HG03521 (cell line): ENCODE measurements around the gene RFX1.
"Not testable (repeated sequence)": the region's sequence is repeated elsewhere in the genome, so short reads cannot be mapped to it uniquely, and the experiment has no call there.

Experiments
- ATAC-seq: cut with Tn5 transposase; IDR thresholded peaks from one replicate; pipeline ENCODE4 v1.9.1; 2021; ENCODE audit warnings: mild to moderate bottlenecking, moderate library complexity; ENCODE audit not compliant: unreplicated experiment

RFX1 gene

GRCh38 chr19:14027856-14028450 lies 21.8 kb upstream of the RFX1 start, which contains the start of gene RLN3:
RLN3 (plus strand) TSS chr19:14028148; CDS start chr19:14028205, 57 bp downstream.
- ATAC-seq, result no peak

- not testable (repeated sequence) for ATAC-seq
These were observed 20.6 kb upstream of the RFX1 start for GRCh38 chr19:14026652-14027192.

- no peak for ATAC-seq
These were observed 17.5 kb upstream of the RFX1 start for GRCh38 chr19:14023404-14024235.

GRCh38 chr19:14022469-14022868 lies 16.3 kb upstream of the RFX1 start:
- ATAC-seq, result no peak

- ATAC-seq, result no peak
These were observed 15.4 kb upstream of the RFX1 start for GRCh38 chr19:14021474-14021873.

- not testable (repeated sequence) for ATAC-seq
These were observed 13.6 kb upstream of the RFX1 start for GRCh38 chr19:14019739-14020138.

- no peak for ATAC-seq
These were observed 13.0 kb upstream of the RFX1 start for GRCh38 chr19:14019100-14019499.

- peak; percentile 76 for ATAC-seq
These were observed 9.5 kb upstream of the RFX1 start for GRCh38 chr19:14015524-14016035.

- no peak for ATAC-seq
These were observed 6.3 kb upstream of the RFX1 start for GRCh38 chr19:14012378-14012915.

GRCh38 chr19:14006766-14007562 lies 844 bp upstream of the RFX1 start:
- peak; percentile 20 for ATAC-seq

- ATAC-seq, result peak; percentile 46
These were observed 603 bp downstream of the RFX1 start for GRCh38 chr19:14005349-14006084.

- ATAC-seq, result no peak
These were observed 1.3 kb downstream of the RFX1 start for GRCh38 chr19:14004619-14005348.

GRCh38 chr19:14003251-14004055 lies 2.7 kb downstream of the RFX1 start:
- no peak for ATAC-seq

- ATAC-seq, result no peak
These were observed 3.4 kb downstream of the RFX1 start for GRCh38 chr19:14002571-14003250.

GRCh38 chr19:14000691-14001375 lies 5.3 kb downstream of the RFX1 start:
- no peak for ATAC-seq

GRCh38 chr19:13999085-13999484 lies 7.0 kb downstream of the RFX1 start:
- no peak for ATAC-seq

GRCh38 chr19:13998426-13998825 lies 7.7 kb downstream of the RFX1 start:
- no peak for ATAC-seq

- ATAC-seq, result no peak
These were observed 8.5 kb downstream of the RFX1 start for GRCh38 chr19:13997631-13997962.
